H1 (cell line): ENCODE measurements around the gene ZNF776. TPM values are rescaled to one million over a fixed set of nuclear protein-coding genes. Genes with fewer than 3 reads are reported as not detected.

ENCODE experiments used
- CTCF ChIA-PET: fragments of 300-600 bp; sonication (Branson Sonifier 250); formaldehyde crosslinking; loops from one replicate; lab custom pipeline; 2021; ENCODE audit not compliant: partially characterized antibody; lab: Charles Lee
- POLR2A ChIA-PET: fragments of 300-600 bp; sonication (Branson Sonifier 250); formaldehyde crosslinking; loops from one replicate; lab custom pipeline; 2021; ENCODE audit warnings: inconsistent platforms; ENCODE audit not compliant: partially characterized antibody; lab: Charles Lee
- DNase-seq, 2 experiments: peaks; one replicate each; pipeline versions ENCODE4 v3.0.0 to v3.0.0-alpha.2; 2010 to 2022; ENCODE audit warnings: low spot score in 2 of 2, low read depth in 1 of 2, mixed read lengths in 1 of 2
- FAIRE-seq: peaks from 2 replicates; lab custom pipeline; 2011; peaks lifted over from hg19 to GRCh38; lab: Jason Lieb, UNC
- H2AFZ ChIP-seq: 2 replicates; pipeline ENCODE4 v1.8.1; 2012; ENCODE audit warnings: low read length, inconsistent platforms
- H2AK5ac ChIP-seq: 2 replicates; pipeline ENCODE4 v1.6.1; 2013; ENCODE audit warnings: low read depth, low read length
- H2BK120ac ChIP-seq: replicated peaks from 2 replicates; pipeline ENCODE3; 2013; ENCODE audit warnings: low read depth, low read length, inconsistent platforms
- H2BK12ac ChIP-seq: 2 replicates; pipeline ENCODE4 v1.6.1; 2013; ENCODE audit warnings: low read depth, low read length
- H2BK15ac ChIP-seq: 2 replicates; pipeline ENCODE4 v1.6.1; 2013; ENCODE audit warnings: low read length
- H2BK20ac ChIP-seq: 2 replicates; pipeline ENCODE4 v1.6.1; 2013; ENCODE audit warnings: low read length
- H2BK5ac ChIP-seq: 2 replicates; pipeline ENCODE4 v1.6.1; 2013; ENCODE audit warnings: low read depth, low read length
- H3K14ac ChIP-seq: 2 replicates; pipeline ENCODE4 v1.6.1; 2013; ENCODE audit warnings: inconsistent platforms; ENCODE audit not compliant: insufficient read length
- H3K18ac ChIP-seq: 2 replicates; pipeline ENCODE4 v1.6.1; 2013; ENCODE audit warnings: low read length; ENCODE audit errors: extremely low read depth
- H3K23ac ChIP-seq: 2 replicates; pipeline ENCODE4 v1.6.1; 2013; ENCODE audit warnings: inconsistent platforms; ENCODE audit not compliant: insufficient read length
- H3K23me2 ChIP-seq: 2 replicates; pipeline ENCODE4 v1.6.1; 2013; ENCODE audit warnings: low read depth, low read length
- H3K27ac ChIP-seq: 2 replicates; pipeline ENCODE4 v1.6.1; 2011; ENCODE audit warnings: low read depth, low read length, inconsistent platforms
- H3K27me3 ChIP-seq, 4 experiments: replicated peaks in 1 of 4; 1 replicate in 1 of 4; 2 replicates in 3 of 4; pipeline versions ENCODE4 v1.6.1 to v1.8.1; 2011 to 2013; ENCODE audit warnings: low read length in 3 of 4, mild to moderate bottlenecking in 3 of 4, inconsistent platforms in 2 of 4, mixed read lengths in 2 of 4, moderate library complexity in 1 of 4; ENCODE audit not compliant: control insufficient read depth in 3 of 4, insufficient read depth in 3 of 4; ENCODE audit errors: extremely low read depth in 1 of 4
- H3K36me3 ChIP-seq, 4 experiments: 2 replicates each; pipeline versions ENCODE4 v1.6.1 to v1.8.1; 2011 to 2013; ENCODE audit warnings: mild to moderate bottlenecking in 4 of 4, low read length in 3 of 4, moderate library complexity in 2 of 4, control low read depth in 1 of 4, inconsistent platforms in 1 of 4; ENCODE audit not compliant: insufficient read depth in 4 of 4, control insufficient read depth in 2 of 4
- H3K4ac ChIP-seq: replicated peaks from 2 replicates; pipeline ENCODE3; 2013; ENCODE audit warnings: low read length, low read depth, mixed read lengths, inconsistent platforms; ENCODE audit not compliant: insufficient read length
- H3K4me1 ChIP-seq, 4 experiments: replicated peaks in 1 of 4; 1 replicate in 1 of 4; 2 replicates in 3 of 4; pipeline versions ENCODE4 v1.6.1 to v1.8.1; 2011 to 2013; ENCODE audit warnings: low read length in 3 of 4, inconsistent platforms in 2 of 4, mixed read lengths in 1 of 4; ENCODE audit not compliant: insufficient read depth in 4 of 4, control insufficient read depth in 3 of 4
- H3K4me2 ChIP-seq, 2 experiments: 2 replicates each; pipeline versions ENCODE4 v1.6.1 to v1.8.1; 2011 to 2013; ENCODE audit warnings: low read depth in 2 of 2, low read length in 2 of 2, control low read depth in 1 of 2, inconsistent platforms in 1 of 2, mild to moderate bottlenecking in 1 of 2; ENCODE audit not compliant: insufficient read depth in 1 of 2
- H3K4me3 ChIP-seq, 4 experiments: fragments of 200-600, 300-600 bp in 1 of 4; sonication (generic), shearing (Covaris generic), sonication (Bioruptor Twin) in 1 of 4; 2 replicates each; pipeline versions ENCODE4 v1.5.1 to v1.8.1; 2011 to 2016; ENCODE audit warnings: low read length in 4 of 4, low read depth in 3 of 4, control low read depth in 2 of 4, inconsistent platforms in 2 of 4, mild to moderate bottlenecking in 2 of 4, mixed read lengths in 1 of 4, moderate library complexity in 1 of 4; ENCODE audit not compliant: insufficient read depth in 2 of 4; ENCODE audit errors: extremely low read depth in 1 of 4
- H3K56ac ChIP-seq: replicated peaks from 2 replicates; pipeline ENCODE3; 2013; ENCODE audit warnings: low read depth, mild to moderate bottlenecking, mixed read lengths, low read length, inconsistent platforms; ENCODE audit not compliant: insufficient read length
- H3K79me1 ChIP-seq: 2 replicates; pipeline ENCODE4 v1.6.1; 2013; ENCODE audit warnings: low read depth, low read length, control low read depth
- H3K79me2 ChIP-seq, 2 experiments: 2 replicates each; pipeline versions ENCODE4 v1.6.1 to v1.8.1; 2012 to 2013; ENCODE audit warnings: low read length in 2 of 2, mild to moderate bottlenecking in 2 of 2, inconsistent platforms in 1 of 2; ENCODE audit not compliant: insufficient read depth in 2 of 2, control insufficient read depth in 1 of 2
- H3K9ac ChIP-seq, 4 experiments: replicated peaks in 1 of 4; 1 replicate in 1 of 4; 2 replicates in 3 of 4; pipeline versions ENCODE4 v1.6.1 to v1.8.1; 2011 to 2013; ENCODE audit warnings: low read depth in 3 of 4, low read length in 3 of 4, control low read depth in 2 of 4, mild to moderate bottlenecking in 2 of 4, moderate library complexity in 2 of 4, inconsistent platforms in 1 of 4; ENCODE audit errors: extremely low read depth in 1 of 4
- H3K9me3 ChIP-seq, 2 experiments: 2 replicates each; pipeline versions ENCODE4 v1.6.1 to v1.8.1; 2012 to 2013; ENCODE audit warnings: mild to moderate bottlenecking in 2 of 2, moderate library complexity in 2 of 2, control low read depth in 1 of 2, inconsistent platforms in 1 of 2, low read depth in 1 of 2, low read length in 1 of 2, mixed read lengths in 1 of 2; ENCODE audit not compliant: insufficient read depth in 2 of 2
- H4K20me1 ChIP-seq, 2 experiments: replicated peaks in 1 of 2; 2 replicates each; pipeline versions ENCODE3 to v1.8.1; 2011 to 2013; ENCODE audit warnings: inconsistent platforms in 2 of 2, low read length in 2 of 2, mild to moderate bottlenecking in 1 of 2; ENCODE audit not compliant: insufficient read depth in 2 of 2, control insufficient read depth in 1 of 2
- H4K5ac ChIP-seq: 2 replicates; pipeline ENCODE4 v1.6.1; 2013; ENCODE audit warnings: low read length, low read depth, mixed read lengths, inconsistent platforms; ENCODE audit not compliant: insufficient read length
- H4K8ac ChIP-seq: 2 replicates; pipeline ENCODE4 v1.8.0; 2013; ENCODE audit warnings: mild to moderate bottlenecking, moderate library complexity, low read length, inconsistent platforms; ENCODE audit not compliant: insufficient read depth; ENCODE audit errors: extremely low read depth
- H4K91ac ChIP-seq: replicated peaks from 2 replicates; pipeline ENCODE3; 2013; ENCODE audit warnings: low read length, mixed read lengths, inconsistent platforms; ENCODE audit not compliant: insufficient read length
- SAP30 ChIP-seq: fragments of 300-600 bp; sonication (generic); IDR thresholded peaks from 2 replicates; pipeline ENCODE4 v1.7.1; 2012; ENCODE audit warnings: low read length, moderate library complexity, mild to moderate bottlenecking, inconsistent platforms; ENCODE audit not compliant: insufficient read depth, insufficient replicate concordance
- WGBS, 2 experiments: shearing (Covaris generic) in 1 of 2; methylation state at CpG; one replicate each; pipeline versions ENCODE4 v1.1.6 to v1.1.7; 2013 to 2015; ENCODE audit warnings: low lambda C conversion rate in 2 of 2, mixed read lengths in 2 of 2, inconsistent platforms in 1 of 2, low coverage in 1 of 2, missing lambda C conversion rate in 1 of 2; ENCODE audit not compliant: insufficient replicate concordance in 2 of 2, insufficient coverage in 1 of 2, insufficient read length in 1 of 2; ENCODE audit errors: extremely low coverage in 1 of 2, missing lambda C conversion rate in 1 of 2; 5-methylcytosine and 5-hydroxymethylcytosine counted together
- polyA plus RNA-seq, 7 experiments: library from polyadenylated mRNA; depleted of rRNA in 3 of 7; stranded (reverse) in 5 of 7; unstranded in 2 of 7; fragments of >200 nt in 5 of 7; fragments of 200-250 nt in 2 of 7; gene quantifications; 1 replicate in 5 of 7; 2 replicates in 1 of 7; 4 replicates in 1 of 7; pipeline versions ENCODE4 v1.2.1 to v1.2.3, GENCODE V29; 2011 to 2013; ENCODE audit warnings: missing spikeins in 2 of 7, mixed read lengths in 2 of 7
- total RNA-seq: library from RNA; stranded (reverse); fragmentation: NEBNext Ultra II Directional; extraction: Animal tissue kit (Norgen Biotek cat#: 25700); gene quantifications from 2 replicates; pipeline ENCODE4 v1.2.1, GENCODE V29; 2021

ZNF776 gene
- total and polyA plus RNA-seq, 2 of the 8 experiments (the other 6 are each of a cell fraction or from before 2014, with no cell fraction given), result 7.8 to 20.5 TPM

DNA sequence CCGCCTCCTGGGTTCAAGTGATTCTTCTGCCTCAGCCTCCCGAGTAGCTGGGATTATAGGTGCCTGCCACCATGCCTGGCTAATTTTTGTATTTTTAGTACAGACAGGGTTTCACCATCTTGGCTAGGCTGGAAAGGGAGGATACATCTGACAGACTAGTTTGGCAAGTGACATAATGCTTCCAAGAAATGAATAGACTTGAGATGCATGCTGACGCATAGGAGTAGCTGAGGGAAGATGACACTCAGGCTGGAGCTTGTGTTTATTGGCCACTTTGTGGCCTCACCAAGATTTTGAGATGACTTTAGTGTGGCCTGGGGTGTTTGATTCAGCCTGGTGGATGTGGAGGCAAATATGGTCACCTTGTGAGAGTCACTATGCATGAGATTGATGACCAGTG is 26.9 kb downstream of the ZNF776 start:
- peaks cover 22% of the 10 kb centered on the region for H3K79me1 ChIP-seq
- H2AFZ ChIP-seq, result no peak overlapping the region
- TF ChIP-seq SAP30, result no peak
- H4K20me1 ChIP-seq, result peaks cover 6 to 17% of the 10 kb centered on the region in 2 experiments
- H3K36me3 ChIP-seq, result peaks cover 1 to 16% (median 11%) of the 10 kb centered on the region in 4 experiments; a peak in 5 of 8 replicates
- H2BK120ac ChIP-seq, result no peak overlapping the region
- ChIA-PET CTCF (no interaction called here), POLR2A (interaction anchor here (0.7 to 1.3 kb wide), 2 partner anchors 11 to 46 kb away, joined by 3 read pairs; no protein-coding TSS in a partner anchor)
- no peak overlapping the region for H2BK15ac ChIP-seq
- WGBS, 2 experiments, result 100% methylated on average over 3 of the region's 3 CpGs; no CpG with 5 or more reads in 1 of the 2 experiments
- H3K9me3 ChIP-seq, result no peaks in the 10 kb centered on the region
- no peak overlapping the region for H2AK5ac ChIP-seq
- no peak overlapping the region for H2BK5ac ChIP-seq
- H4K91ac ChIP-seq, result no peak overlapping the region
- H3K14ac ChIP-seq, result no peak overlapping the region
- H3K4ac ChIP-seq, result no peak overlapping the region
- no peak overlapping the region for H3K18ac ChIP-seq
- 0 out of 2 replicates have a peak overlapping the region, but pooled peaks have one; percentile 4 for H4K8ac ChIP-seq
- H3K27me3 ChIP-seq, result no peaks in the 10 kb centered on the region
- H3K4me3 ChIP-seq, result no peak overlapping the region
- no peak overlapping the region for H2BK12ac ChIP-seq
- no peak overlapping the region for H4K5ac ChIP-seq
- no peak overlapping the region for H2BK20ac ChIP-seq
- H3K9ac ChIP-seq, result no peak overlapping the region
- H3K56ac ChIP-seq, result no peak overlapping the region
- no peak overlapping the region for H3K4me2 ChIP-seq
- H3K4me1 ChIP-seq, result peaks cover 0 to 5% (median 0%) of the 10 kb centered on the region in 4 experiments; a peak in 3 of 7 replicates
- H3K23me2 ChIP-seq, result no peaks in the 10 kb centered on the region
- FAIRE-seq, result no peak
- no peak for DNase-seq
- peaks cover 23 to 70% of the 10 kb centered on the region in 2 experiments for H3K79me2 ChIP-seq
- H3K23ac ChIP-seq, result no peak overlapping the region
- H3K27ac ChIP-seq, result no peak overlapping the region
